ENCODE results near the gene JMJD7. TPM values are rescaled to one million over a fixed set of nuclear protein-coding genes. Genes with fewer than 3 reads are reported as not detected.

Gene JMJD7
- total and polyA plus RNA-seq, 2 donors (not counting 1 experiment from before 2014, with no cell fraction given) = 33.4 to 43.9 TPM

- Mint-ChIP-seq H3K9me3 (ENCODE audit: insufficient read depth) (no peaks in the 10 kb centered on the region), H3K27me3 (no peaks in the 10 kb centered on the region), H3K4me1 (peaks cover 48% of the 10 kb centered on the region), H3K4me3 (peak overlapping the region; percentile 74), H3K27ac (peak overlapping the region; percentile 87)
- WGBS (ENCODE audit: insufficient coverage) = no CpG with 5 or more reads among the region's 1 CpG
- no peak for ATAC-seq (ENCODE audit: low read depth)
- Histone ChIP-seq H4K20me1 (ENCODE audit: control insufficient read depth, insufficient read depth, low read length, poor library complexity, severe bottlenecking) (no peaks in the 10 kb centered on the region), H3K4me1 (ENCODE audit: control insufficient read depth in 2 of 2, insufficient read depth in 2 of 2, low read length in 2 of 2) (peaks cover 17 to 27% of the 10 kb centered on the region in 2 donors), H3K4me3 (ENCODE audit: control extremely low read depth in 1 of 5, extremely low read depth in 1 of 5, insufficient read depth in 1 of 5, low read depth in 2 of 5, low read length in 4 of 5) (no peak overlapping the region), H2AFZ (ENCODE audit: insufficient read depth, low read depth, low read length, poor library complexity, severe bottlenecking) (peak overlapping the region; percentile 18), H3K36me3 (replicated peaks in 1 of 2; ENCODE audit: control extremely low read depth in 1 of 2, control insufficient read depth in 1 of 2, extremely low read depth in 1 of 2, insufficient read depth in 2 of 2, low read length in 1 of 2) (no peaks in the 10 kb centered on the region), H3K79me2 (ENCODE audit: control insufficient read depth, insufficient read depth, low read length) (peaks cover 63% of the 10 kb centered on the region), H3K4me2 (replicated peaks; ENCODE audit: low read depth, low read length, poor library complexity, severe bottlenecking) (peak overlapping the region; percentile 46), H3K27ac (ENCODE audit: low read length in 2 of 2) (peak overlapping the region in 1 of 2 donors; percentile 60), H3K9ac (ENCODE audit: low read length) (no peak overlapping the region), H3K9me3 (ENCODE audit: control extremely low read depth in 1 of 3, control insufficient read depth in 2 of 3, insufficient read depth in 1 of 3, low read length in 2 of 3) (peaks cover 0 to 5% (median 0%) of the 10 kb centered on the region in 3 donors), H3K27me3 (replicated peaks in 1 of 4; ENCODE audit: control extremely low read depth in 1 of 4, control insufficient read depth in 3 of 4, insufficient read depth in 4 of 4, low read length in 3 of 4) (no peaks in the 10 kb centered on the region)
- CTCF ChIA-PET = interaction anchor here (0.9 to 20.0 kb wide), 5 partner anchors 10 to 122 kb away, joined by 4 to 716 read pairs (median 5); partner anchors contain the start of gene MAPKBP1
- no peak for TF ChIP-seq EZH2 (IDR thresholded peaks at IDR 0.05; ENCODE audit: borderline replicate concordance, insufficient read depth, low read depth, low read length, poor library complexity, severe bottlenecking)
- no peak for TF ChIP-seq CTCF (IDR thresholded peaks at IDR 0.05)
- intact Hi-C loops (cut with micrococcal nuclease) = loop anchor here (1.0 kb wide), 1 partner anchor 9 kb away; the partner anchor contains the start of gene MAPKBP1
- DNase-seq = no peak
- POLR2A ChIA-PET = interaction anchor here (1.3 kb wide), 1 partner anchor 9 kb away, joined by 8 read pairs; the partner anchor contains the start of gene MAPKBP1
Observed at GRCh38 chr15:41783296-41783695, 44.6 kb upstream of the JMJD7 start.

- no peak for TF ChIP-seq EZH2 (IDR thresholded peaks at IDR 0.05; ENCODE audit: borderline replicate concordance, insufficient read depth, low read depth, low read length, poor library complexity, severe bottlenecking)
- no peak for TF ChIP-seq CTCF (IDR thresholded peaks at IDR 0.05)
- Histone ChIP-seq H3K79me2 (ENCODE audit: control insufficient read depth, insufficient read depth, low read length) (peaks cover 63% of the 10 kb centered on the region), H3K4me3 (ENCODE audit: control extremely low read depth in 1 of 5, extremely low read depth in 1 of 5, insufficient read depth in 1 of 5, low read depth in 2 of 5, low read length in 4 of 5) (no peak overlapping the region), H3K27me3 (replicated peaks in 1 of 4; ENCODE audit: control extremely low read depth in 1 of 4, control insufficient read depth in 3 of 4, insufficient read depth in 4 of 4, low read length in 3 of 4) (no peaks in the 10 kb centered on the region), H4K20me1 (ENCODE audit: control insufficient read depth, insufficient read depth, low read length, poor library complexity, severe bottlenecking) (peaks cover 7% of the 10 kb centered on the region), H3K4me1 (ENCODE audit: control insufficient read depth in 2 of 2, insufficient read depth in 2 of 2, low read length in 2 of 2) (peaks cover 33 to 43% of the 10 kb centered on the region in 2 donors), H3K27ac (ENCODE audit: low read length in 2 of 2) (no peak overlapping the region), H3K9me3 (ENCODE audit: control extremely low read depth in 1 of 3, control insufficient read depth in 2 of 3, insufficient read depth in 1 of 3, low read length in 2 of 3) (peaks cover 0 to 5% (median 0%) of the 10 kb centered on the region in 3 donors), H3K4me2 (replicated peaks; ENCODE audit: low read depth, low read length, poor library complexity, severe bottlenecking) (no peak overlapping the region), H2AFZ (ENCODE audit: insufficient read depth, low read depth, low read length, poor library complexity, severe bottlenecking) (no peak overlapping the region), H3K9ac (ENCODE audit: low read length) (no peak overlapping the region), H3K36me3 (replicated peaks in 1 of 2; ENCODE audit: control extremely low read depth in 1 of 2, control insufficient read depth in 1 of 2, extremely low read depth in 1 of 2, insufficient read depth in 2 of 2, low read length in 1 of 2) (no peaks in the 10 kb centered on the region)
- 8% methylated on average over 3 of the region's 3 CpGs for WGBS (ENCODE audit: insufficient coverage)
- Mint-ChIP-seq H3K4me3 (no peak overlapping the region), H3K27me3 (no peaks in the 10 kb centered on the region), H3K9me3 (ENCODE audit: insufficient read depth) (no peaks in the 10 kb centered on the region), H3K4me1 (peaks cover 51% of the 10 kb centered on the region), H3K27ac (no peak overlapping the region)
- POLR2A ChIA-PET = interaction anchor here (1.9 kb wide), 1 partner anchor 15 kb away, joined by 5 read pairs; the partner anchor contains the start of gene MAPKBP1
- intact Hi-C loops (cut with micrococcal nuclease) = no loop called here
- CTCF ChIA-PET = interaction anchor here (2.1 to 5.5 kb wide), 3 partner anchors 11 to 24 kb away, joined by 12 to 45 read pairs (median 24); partner anchors contain the start of gene MAPKBP1
- no peak for DNase-seq
- ATAC-seq (ENCODE audit: low read depth) = peak; percentile 33
Observed at GRCh38 chr15:41788262-41788661, 39.6 kb upstream of the JMJD7 start.

Data from B cell (primary cell).